Uterus (tissue), 4 donors: ENCODE results near the gene SAMD8. TPM values are rescaled to one million over a fixed set of nuclear protein-coding genes. Genes with fewer than 3 reads are reported as not detected.

Source experiments
- DNase-seq, 2 donors: peaks; one replicate each; pipeline ENCODE4 v3.0.0-alpha.2; 2019 to 2020
- H3K27ac ChIP-seq, 2 donors: fragments of 200-600 bp; sonication (generic); 1 replicate in 1 of 2; 2 replicates in 1 of 2; pipeline ENCODE4 v1.5.1; 2016 to 2018
- H3K27me3 ChIP-seq, 2 donors: fragments of 200-600 bp; sonication (generic); one replicate each; pipeline ENCODE4 v1.5.1; 2018 to 2019; ENCODE audit warnings: control low read depth in 1 of 2
- H3K36me3 ChIP-seq, 2 donors: fragments of 200-600 bp; sonication (generic); one replicate each; pipeline ENCODE4 v1.5.1; 2019; ENCODE audit warnings: control low read depth in 1 of 2
- H3K4me1 ChIP-seq, 2 donors: fragments of 200-600 bp; sonication (generic); one replicate each; pipeline ENCODE4 v1.5.1; 2018 to 2019; ENCODE audit warnings: control low read depth in 1 of 2
- H3K4me3 ChIP-seq, 2 donors: fragments of 200-600 bp; sonication (generic); 1 replicate in 1 of 2; 2 replicates in 1 of 2; pipeline ENCODE4 v1.5.1; 2018 to 2019; ENCODE audit warnings: mild to moderate bottlenecking in 1 of 2
- H3K9me3 ChIP-seq, 2 donors: fragments of 200-600 bp; sonication (generic); one replicate each; pipeline ENCODE4 v1.5.1; 2019; ENCODE audit warnings: control low read depth in 1 of 2
- POLR2A ChIP-seq, 2 donors: fragments of 450-650 bp; IDR thresholded peaks; one replicate each; pipeline ENCODE4 v1.6.1; 2016; ENCODE audit warnings: antibody characterized with exemption in 2 of 2, mild to moderate bottlenecking in 1 of 2, moderate library complexity in 1 of 2
- intact Hi-C: fragments of 100-400 bp; cut with DNase I; formaldehyde crosslinking; loops from one replicate; pipeline ENCODE4 v1.15.1; 2023; ENCODE audit warnings: low total_unique reads
- total RNA-seq, 4 donors: library from RNA; depleted of rRNA in 3 of 4; stranded (reverse); fragments of >200 nt in 3 of 4; gene quantifications; one replicate each; pipeline versions ENCODE4 v1.1.0 to v1.2.4, GENCODE V29; 2014 to 2023
- TF ChIP-seq, protein P1 (sequence below), 4 experiments: fragments of 200-600 bp in 2 of 4; fragments of 450-650 bp in 2 of 4; sonication (generic) in 2 of 4; IDR thresholded peaks; one replicate each; pipeline ENCODE4 v1.5.1; 2016 to 2019; ENCODE audit warnings: antibody characterized with exemption in 4 of 4, mild to moderate bottlenecking in 2 of 4, moderate library complexity in 1 of 4
- donor health status: DM: yes; HTN: yes; CAD: no.

The SAMD8 gene
- total RNA-seq, 4 donors from 2014 or later: 25.4 to 51.4 (median 49.2) TPM

- no peak for DNase-seq
- TF ChIP-seq, protein P1, sequence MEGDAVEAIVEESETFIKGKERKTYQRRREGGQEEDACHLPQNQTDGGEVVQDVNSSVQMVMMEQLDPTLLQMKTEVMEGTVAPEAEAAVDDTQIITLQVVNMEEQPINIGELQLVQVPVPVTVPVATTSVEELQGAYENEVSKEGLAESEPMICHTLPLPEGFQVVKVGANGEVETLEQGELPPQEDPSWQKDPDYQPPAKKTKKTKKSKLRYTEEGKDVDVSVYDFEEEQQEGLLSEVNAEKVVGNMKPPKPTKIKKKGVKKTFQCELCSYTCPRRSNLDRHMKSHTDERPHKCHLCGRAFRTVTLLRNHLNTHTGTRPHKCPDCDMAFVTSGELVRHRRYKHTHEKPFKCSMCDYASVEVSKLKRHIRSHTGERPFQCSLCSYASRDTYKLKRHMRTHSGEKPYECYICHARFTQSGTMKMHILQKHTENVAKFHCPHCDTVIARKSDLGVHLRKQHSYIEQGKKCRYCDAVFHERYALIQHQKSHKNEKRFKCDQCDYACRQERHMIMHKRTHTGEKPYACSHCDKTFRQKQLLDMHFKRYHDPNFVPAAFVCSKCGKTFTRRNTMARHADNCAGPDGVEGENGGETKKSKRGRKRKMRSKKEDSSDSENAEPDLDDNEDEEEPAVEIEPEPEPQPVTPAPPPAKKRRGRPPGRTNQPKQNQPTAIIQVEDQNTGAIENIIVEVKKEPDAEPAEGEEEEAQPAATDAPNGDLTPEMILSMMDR (IDR thresholded peaks at IDR 0.05): no peak
- TF ChIP-seq POLR2A (IDR thresholded peaks at IDR 0.05): no peak
Observed at GRCh38 chr10:75083972-75084833, 27.3 kb upstream of the SAMD8 start.

GRCh38 chr10:75084834-75085384 is 26.5 kb upstream of the SAMD8 start:
- no peak overlapping the region for H3K27ac ChIP-seq
- no peaks in the 10 kb centered on the region for H3K4me1 ChIP-seq
- intact Hi-C loops: no loop called here
- TF ChIP-seq POLR2A (IDR thresholded peaks at IDR 0.05): no peak
- TF ChIP-seq, protein P1 (IDR thresholded peaks at IDR 0.05): no peak
- H3K4me3 ChIP-seq: no peak overlapping the region
- H3K36me3 ChIP-seq: no peaks in the 10 kb centered on the region
- no peaks in the 10 kb centered on the region for H3K27me3 ChIP-seq
- no peaks in the 10 kb centered on the region for H3K9me3 ChIP-seq
- no peak for DNase-seq

More at GRCh38 chr10:75083972-75084833, 27.3 kb upstream of the SAMD8 start:
- intact Hi-C loops: no loop called here
- Histone ChIP-seq H3K9me3 (no peaks in the 10 kb centered on the region), H3K4me3 (no peak overlapping the region), H3K27me3 (no peaks in the 10 kb centered on the region), H3K4me1 (no peaks in the 10 kb centered on the region), H3K27ac (no peak overlapping the region), H3K36me3 (no peaks in the 10 kb centered on the region)

- Histone ChIP-seq H3K9me3 (no peaks in the 10 kb centered on the region), H3K27ac (no peak overlapping the region), H3K4me1 (no peaks in the 10 kb centered on the region), H3K36me3 (no peaks in the 10 kb centered on the region), H3K4me3 (no peak overlapping the region), H3K27me3 (no peaks in the 10 kb centered on the region)
- TF ChIP-seq POLR2A (IDR thresholded peaks at IDR 0.05): no peak
- TF ChIP-seq, protein P1 (IDR thresholded peaks at IDR 0.05): no peak
- intact Hi-C loops: no loop called here
- DNase-seq: no peak
Observed at GRCh38 chr10:75086278-75086934, 25.1 kb upstream of the SAMD8 start.

DNA sequence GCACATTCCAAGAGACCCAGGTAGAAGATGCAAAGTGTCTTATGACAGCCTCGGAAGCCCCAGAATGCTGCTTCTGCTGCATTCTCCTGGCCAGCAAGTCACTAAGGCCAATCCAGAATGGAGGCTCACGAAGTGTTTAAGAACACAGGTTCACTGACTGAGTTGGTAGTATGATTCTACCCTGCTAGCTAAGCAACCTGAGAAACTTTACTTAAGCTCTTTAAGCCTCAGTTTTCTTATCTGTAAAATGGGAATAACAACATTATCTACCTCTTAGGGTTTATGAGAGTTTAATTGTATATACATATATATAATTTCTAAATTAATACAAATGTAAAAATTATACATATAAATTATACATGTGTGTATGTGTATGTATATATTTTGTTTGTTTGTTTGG is 22.8 kb upstream of the SAMD8 start:
- H3K27ac ChIP-seq: no peak overlapping the region
- H3K9me3 ChIP-seq: no peaks in the 10 kb centered on the region
- DNase-seq: no peak
- H3K4me3 ChIP-seq: no peak overlapping the region
- intact Hi-C loops: no loop called here
- no peaks in the 10 kb centered on the region for H3K4me1 ChIP-seq
- TF ChIP-seq, protein P1 (IDR thresholded peaks at IDR 0.05): no peak
- TF ChIP-seq POLR2A (IDR thresholded peaks at IDR 0.05): no peak
- H3K36me3 ChIP-seq: no peaks in the 10 kb centered on the region
- no peaks in the 10 kb centered on the region for H3K27me3 ChIP-seq

GRCh38 chr10:75089634-75090033 is 21.8 kb upstream of the SAMD8 start:
- intact Hi-C loops: no loop called here
- no peaks in the 10 kb centered on the region for H3K4me1 ChIP-seq
- no peak overlapping the region for H3K4me3 ChIP-seq
- H3K9me3 ChIP-seq: no peaks in the 10 kb centered on the region
- no peaks in the 10 kb centered on the region for H3K27me3 ChIP-seq
- H3K36me3 ChIP-seq: no peaks in the 10 kb centered on the region
- TF ChIP-seq, protein P1 (IDR thresholded peaks at IDR 0.05): no peak
- TF ChIP-seq POLR2A (IDR thresholded peaks at IDR 0.05): no peak
- no peak overlapping the region for H3K27ac ChIP-seq
- DNase-seq: no peak
